T follicular helper cell (primary cell): Measurements from ENCODE around the gene ACOT8.

Experiments used
- DNase-seq: peaks from one replicate; pipeline ENCODE4 v3.0.0-alpha.2; 2020; ENCODE audit warnings: low read depth

ACOT8 gene

DNA sequence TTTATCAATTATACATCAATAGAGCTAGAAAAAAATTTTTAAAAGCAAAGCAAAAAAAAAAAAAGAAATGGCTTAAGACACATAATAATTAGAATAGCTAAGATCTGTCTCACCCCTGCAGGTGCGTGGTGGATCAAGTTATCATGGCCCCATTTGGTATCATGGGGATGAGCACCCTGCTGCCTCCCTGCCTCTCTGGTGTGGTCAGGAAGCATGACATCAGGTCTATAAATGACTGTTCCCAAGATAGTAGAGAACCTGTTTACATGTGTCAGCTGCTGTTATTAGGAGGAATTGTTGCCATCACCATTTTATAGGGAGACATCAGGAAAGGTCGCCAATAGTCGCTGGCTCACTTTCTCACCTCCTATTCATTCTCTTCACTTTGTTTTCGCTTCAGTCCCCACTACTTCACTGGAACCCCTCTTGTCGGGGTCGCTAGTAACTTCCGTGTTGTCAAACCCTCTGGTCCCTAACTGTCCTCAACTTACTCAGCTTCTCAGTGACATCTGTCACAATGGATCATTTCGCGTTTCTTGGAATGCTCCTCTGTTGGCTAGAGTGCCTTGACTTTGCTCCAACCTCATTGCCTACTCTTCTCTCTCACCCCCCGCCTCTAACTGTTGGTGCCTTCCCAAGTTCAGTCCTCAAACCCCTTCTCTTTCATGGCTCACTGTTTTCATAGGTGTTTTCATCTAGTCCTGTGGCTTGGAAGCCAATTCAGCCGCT is 60.7 kb downstream of the ACOT8 start:
- no peak for DNase-seq

DNA sequence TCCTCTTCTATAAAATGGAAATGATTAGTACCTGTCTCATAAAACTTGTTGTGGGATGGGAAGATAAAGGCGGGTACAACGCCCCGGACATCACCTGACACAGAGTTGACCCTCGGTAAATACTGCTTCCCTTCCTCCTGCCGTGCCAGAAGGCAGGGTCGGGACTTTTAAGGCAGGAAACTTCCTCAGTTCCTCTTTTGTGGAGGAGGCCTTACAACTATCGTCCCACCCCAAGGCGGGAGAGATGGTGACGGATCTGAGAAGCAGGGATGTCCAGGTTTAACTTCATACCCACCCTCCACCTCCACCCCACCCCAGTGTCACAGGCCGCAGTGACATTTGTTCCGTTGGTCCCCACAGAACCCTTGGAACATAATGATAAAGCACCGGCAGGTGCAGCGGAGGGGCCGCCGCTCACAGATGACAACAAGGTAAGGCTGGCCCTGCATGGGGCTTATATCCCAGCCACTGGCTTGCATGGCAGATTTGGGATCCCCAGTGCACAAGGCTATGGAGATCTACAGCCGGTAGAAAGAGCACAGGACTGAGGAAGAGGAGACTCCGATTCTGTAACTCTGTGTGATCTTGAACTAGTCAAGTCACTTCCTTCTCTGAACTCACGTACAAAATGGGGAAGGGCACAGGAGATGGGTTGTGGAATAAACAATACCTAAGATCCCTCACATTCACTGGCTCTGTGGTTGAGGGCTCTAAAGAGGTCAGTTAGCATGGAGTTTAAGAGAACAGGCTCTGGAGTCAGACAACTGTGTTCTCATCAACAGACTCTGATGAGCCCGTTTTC is 64.7 kb downstream of the ACOT8 start:
- no peak for DNase-seq
